GM13977 (cell line): ENCODE measurements around the gene BCAP31.
"Not testable (repeated sequence)": the region's sequence is repeated elsewhere in the genome, so short reads cannot be mapped to it uniquely, and the experiment has no call there.

ENCODE experiments used
- DNase-seq: peaks from one replicate; pipeline ENCODE4 v3.0.0; 2012; ENCODE audit warnings: low spot score
- in situ Hi-C: fragments of 300-500 bp; cut with MboI; formaldehyde crosslinking; loops from one replicate; pipeline ENCODE4 v1.12.0; 2022; ENCODE audit warnings: low sequenced_read_pairs, low pct_unique_long_range_greater_than_20kb, mixed read lengths, inconsistent platforms; ENCODE audit not compliant: unreplicated experiment
- TF ChIP-seq, protein P1 (sequence below): IDR thresholded peaks from 2 replicates; pipeline ENCODE4 v1.5.1; 2012; ENCODE audit warnings: mild to moderate bottlenecking, control low read depth; ENCODE audit not compliant: insufficient read depth; ENCODE audit errors: extremely low read depth, missing control alignments

BCAP31 gene

DNA sequence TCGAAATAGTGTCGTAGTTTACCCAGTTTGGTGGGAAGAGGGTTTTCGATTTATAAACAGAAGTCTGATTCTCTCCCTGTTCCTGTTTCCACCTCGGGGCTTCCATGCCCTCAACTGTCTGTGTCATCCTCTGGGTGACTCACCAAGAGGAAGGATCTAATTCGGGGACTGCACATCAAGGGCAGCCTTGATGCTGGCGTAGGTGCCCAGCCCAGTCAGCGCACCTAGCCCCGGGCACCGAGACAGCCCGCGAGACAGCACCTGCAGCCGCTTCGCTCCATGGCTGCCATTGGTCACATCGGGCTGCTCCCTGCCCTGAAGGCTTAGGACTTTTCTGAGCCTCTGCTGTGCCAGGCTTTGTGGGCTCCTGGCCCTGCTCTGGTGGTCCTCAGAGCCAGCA, 8.2 kb upstream of the BCAP31 start:
- in situ Hi-C loops: no loop called here
- DNase-seq: no peak
- TF ChIP-seq, protein P1, sequence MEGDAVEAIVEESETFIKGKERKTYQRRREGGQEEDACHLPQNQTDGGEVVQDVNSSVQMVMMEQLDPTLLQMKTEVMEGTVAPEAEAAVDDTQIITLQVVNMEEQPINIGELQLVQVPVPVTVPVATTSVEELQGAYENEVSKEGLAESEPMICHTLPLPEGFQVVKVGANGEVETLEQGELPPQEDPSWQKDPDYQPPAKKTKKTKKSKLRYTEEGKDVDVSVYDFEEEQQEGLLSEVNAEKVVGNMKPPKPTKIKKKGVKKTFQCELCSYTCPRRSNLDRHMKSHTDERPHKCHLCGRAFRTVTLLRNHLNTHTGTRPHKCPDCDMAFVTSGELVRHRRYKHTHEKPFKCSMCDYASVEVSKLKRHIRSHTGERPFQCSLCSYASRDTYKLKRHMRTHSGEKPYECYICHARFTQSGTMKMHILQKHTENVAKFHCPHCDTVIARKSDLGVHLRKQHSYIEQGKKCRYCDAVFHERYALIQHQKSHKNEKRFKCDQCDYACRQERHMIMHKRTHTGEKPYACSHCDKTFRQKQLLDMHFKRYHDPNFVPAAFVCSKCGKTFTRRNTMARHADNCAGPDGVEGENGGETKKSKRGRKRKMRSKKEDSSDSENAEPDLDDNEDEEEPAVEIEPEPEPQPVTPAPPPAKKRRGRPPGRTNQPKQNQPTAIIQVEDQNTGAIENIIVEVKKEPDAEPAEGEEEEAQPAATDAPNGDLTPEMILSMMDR: no peak

DNA sequence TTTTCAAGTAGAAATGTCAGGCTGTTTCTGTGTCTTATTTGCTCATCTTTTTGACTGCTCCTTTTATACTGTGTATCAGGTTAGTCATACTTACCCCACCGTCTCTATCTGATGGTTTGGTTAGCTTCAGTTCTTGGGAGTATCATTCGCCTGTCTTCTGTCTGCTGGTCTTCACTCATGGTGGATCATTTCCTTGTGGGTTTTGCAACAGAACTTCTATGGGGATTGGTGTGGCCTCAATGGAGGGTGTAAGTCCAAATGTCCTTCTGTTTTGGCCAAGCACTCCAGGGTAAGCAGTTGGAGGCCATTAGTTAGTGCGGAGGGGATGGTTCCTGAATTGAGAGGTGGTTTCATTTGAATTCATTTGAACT, 7.6 kb upstream of the BCAP31 start:
- in situ Hi-C loops: no loop called here
- peak; percentile 30 for DNase-seq
- TF ChIP-seq, protein P1: no peak

DNA sequence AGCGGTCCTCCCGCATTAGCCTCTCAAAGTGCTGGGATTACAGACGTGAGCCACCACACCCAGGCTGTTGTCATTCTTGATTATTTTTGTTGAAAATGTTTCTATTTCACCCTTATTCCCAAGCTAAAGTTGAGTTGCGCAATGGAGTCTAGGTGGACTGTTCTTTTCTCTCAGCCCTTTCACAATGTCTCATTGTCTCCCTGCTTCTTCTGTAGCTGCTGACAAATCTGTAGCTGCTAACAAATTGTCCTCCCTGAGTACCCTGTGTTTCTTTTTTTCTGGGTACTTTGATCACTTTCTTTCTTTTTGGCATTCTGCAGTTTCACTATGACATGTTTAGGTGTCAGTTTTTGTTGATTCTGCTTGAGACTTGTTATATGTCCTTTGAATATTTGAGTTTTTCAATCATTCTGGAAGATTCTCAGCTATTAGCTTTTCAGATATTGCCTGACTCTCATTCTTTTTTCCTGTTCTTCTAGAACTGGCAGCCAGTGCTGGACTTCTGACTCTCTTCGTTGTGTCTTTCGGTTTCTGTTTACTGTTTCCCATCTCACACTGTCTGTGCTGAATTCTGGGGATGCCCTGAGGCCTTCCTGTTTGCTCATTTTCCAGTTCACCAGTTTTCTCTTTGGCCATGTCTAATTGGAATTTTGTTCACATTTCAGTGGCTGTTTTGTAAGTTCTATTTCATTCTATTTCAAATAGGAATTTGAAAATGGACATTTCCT, 7.1 kb upstream of the BCAP31 start:
- in situ Hi-C loops: no loop called here
- TF ChIP-seq, protein P1: no peak

DNA sequence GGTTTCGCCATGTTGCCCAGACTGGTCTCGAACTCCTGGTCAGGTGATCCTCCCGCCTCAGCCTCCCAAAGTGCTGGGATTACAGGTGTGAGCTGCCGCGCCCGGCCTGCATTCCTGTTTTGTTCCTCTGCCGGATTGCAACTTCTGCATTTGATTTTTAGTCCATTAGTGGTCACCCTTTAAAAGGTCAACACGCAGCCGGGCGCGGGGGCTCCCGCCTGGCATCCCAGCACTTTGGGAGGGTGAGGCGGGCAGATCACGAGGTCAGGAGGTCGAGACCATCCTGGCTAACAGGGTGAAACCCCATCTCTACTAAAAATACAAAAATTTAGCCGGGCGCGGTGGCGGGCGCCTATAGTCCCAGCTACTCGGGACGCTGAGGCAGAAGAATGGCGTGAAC, 5.9 kb upstream of the BCAP31 start:
- DNase-seq, in situ Hi-C loops: not testable (repeated sequence)

More for the DNA sequence above, 7.1 kb upstream of the BCAP31 start:
- DNase-seq: peak; percentile 52

DNA sequence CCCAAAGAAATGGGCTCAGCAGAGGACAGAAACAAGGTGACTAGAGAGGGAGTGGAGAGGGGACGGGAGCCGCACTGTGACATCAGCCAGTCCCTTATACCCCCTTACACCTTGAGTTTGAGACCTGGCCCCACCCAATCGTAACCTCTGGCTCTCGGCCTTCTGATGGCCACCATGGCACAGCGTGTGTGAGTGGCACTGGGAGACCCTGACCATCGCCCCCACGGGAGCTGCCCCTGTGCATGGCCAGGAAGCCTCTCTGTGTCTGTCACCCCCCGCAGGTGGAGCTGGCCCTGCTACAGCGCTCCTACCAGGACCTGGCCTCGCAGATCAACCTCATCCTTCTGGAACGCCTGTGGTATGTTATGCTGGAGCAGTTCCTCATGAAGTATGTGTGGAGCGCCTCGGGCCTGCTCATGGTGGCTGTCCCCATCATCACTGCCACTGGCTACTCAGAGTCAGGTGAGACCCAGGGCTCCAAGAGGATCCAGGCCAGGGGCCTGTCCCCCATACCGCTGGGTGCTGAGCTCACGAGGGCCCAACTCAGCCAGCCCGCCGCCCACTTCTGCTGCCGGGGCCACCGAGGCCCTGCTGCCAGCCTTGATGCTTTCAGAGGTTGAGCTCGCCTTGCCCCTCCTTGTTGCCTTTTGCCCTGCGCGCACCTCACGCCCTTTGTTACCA, 4.9 kb upstream of the BCAP31 start:
- in situ Hi-C loops: no loop called here

DNA sequence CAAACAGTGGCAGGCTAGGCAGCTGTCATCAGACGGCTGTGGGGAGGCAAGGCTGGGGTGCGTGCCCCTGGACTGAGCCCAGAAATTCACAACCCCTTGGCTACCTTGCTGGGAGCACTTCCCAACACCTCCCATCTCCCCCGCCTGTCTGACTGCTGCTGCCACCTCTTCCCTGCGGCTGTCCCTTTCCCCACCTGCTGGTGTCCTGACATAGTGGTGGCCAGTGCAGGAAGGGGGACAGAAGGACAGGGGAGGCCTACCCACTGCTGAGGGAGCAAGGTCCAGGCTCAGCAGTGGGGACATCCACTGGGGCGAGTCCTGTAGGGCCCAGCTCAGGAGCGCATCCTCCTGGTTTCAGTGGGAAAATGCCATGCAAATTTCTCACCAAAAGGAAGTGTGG, 3.9 kb upstream of the BCAP31 start:
- DNase-seq: no peak
- TF ChIP-seq, protein P1: no peak
- in situ Hi-C loops: no loop called here

More for the DNA sequence above, 4.9 kb upstream of the BCAP31 start:
- TF ChIP-seq, protein P1: no peak
- no peak for DNase-seq
